ENCODE results near the gene PTGR3.

DNA sequence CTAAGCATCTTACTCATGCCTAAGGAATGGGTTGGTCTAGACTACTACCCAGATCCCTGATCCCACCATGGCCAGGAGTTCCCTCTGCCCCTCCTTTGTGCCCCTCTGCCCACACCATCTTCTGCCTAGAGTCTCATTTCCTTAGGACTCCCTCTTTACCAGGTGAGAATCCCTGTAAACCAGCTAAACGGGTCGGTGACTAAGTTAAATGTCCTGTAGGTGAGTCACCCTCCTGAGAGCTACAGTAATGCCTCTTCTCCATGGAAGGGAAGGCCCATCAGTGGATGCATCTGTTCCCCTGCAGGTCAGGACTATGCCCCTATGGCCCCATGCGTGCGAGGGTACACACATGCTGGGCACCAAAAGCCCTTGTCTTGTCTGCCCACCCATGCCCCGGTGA, 25.4 kb downstream of the PTGR3 start:
- TF ChIP-seq, protein P1, sequence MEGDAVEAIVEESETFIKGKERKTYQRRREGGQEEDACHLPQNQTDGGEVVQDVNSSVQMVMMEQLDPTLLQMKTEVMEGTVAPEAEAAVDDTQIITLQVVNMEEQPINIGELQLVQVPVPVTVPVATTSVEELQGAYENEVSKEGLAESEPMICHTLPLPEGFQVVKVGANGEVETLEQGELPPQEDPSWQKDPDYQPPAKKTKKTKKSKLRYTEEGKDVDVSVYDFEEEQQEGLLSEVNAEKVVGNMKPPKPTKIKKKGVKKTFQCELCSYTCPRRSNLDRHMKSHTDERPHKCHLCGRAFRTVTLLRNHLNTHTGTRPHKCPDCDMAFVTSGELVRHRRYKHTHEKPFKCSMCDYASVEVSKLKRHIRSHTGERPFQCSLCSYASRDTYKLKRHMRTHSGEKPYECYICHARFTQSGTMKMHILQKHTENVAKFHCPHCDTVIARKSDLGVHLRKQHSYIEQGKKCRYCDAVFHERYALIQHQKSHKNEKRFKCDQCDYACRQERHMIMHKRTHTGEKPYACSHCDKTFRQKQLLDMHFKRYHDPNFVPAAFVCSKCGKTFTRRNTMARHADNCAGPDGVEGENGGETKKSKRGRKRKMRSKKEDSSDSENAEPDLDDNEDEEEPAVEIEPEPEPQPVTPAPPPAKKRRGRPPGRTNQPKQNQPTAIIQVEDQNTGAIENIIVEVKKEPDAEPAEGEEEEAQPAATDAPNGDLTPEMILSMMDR (IDR thresholded peaks at IDR 0.05; ENCODE audit: low read depth, low read length) = no peak
- TF ChIP-seq POLR2A (IDR thresholded peaks at IDR 0.05; ENCODE audit: extremely low read depth, insufficient read length) (no peak), MYC (IDR thresholded peaks at IDR 0.05; ENCODE audit: low read depth, low read length) (no peak)
